OCI-M2 (cell line): ENCODE measurements around the gene C7.
"Not testable (repeated sequence)": the region's sequence is repeated elsewhere in the genome, so short reads cannot be mapped to it uniquely, and the experiment has no call there.

Experiments used
- DNase-seq: peaks from one replicate; lab custom pipeline; 2025; ENCODE audit not compliant: unreplicated experiment; lab: John Stamatoyannopoulos, UW

Gene C7

DNA sequence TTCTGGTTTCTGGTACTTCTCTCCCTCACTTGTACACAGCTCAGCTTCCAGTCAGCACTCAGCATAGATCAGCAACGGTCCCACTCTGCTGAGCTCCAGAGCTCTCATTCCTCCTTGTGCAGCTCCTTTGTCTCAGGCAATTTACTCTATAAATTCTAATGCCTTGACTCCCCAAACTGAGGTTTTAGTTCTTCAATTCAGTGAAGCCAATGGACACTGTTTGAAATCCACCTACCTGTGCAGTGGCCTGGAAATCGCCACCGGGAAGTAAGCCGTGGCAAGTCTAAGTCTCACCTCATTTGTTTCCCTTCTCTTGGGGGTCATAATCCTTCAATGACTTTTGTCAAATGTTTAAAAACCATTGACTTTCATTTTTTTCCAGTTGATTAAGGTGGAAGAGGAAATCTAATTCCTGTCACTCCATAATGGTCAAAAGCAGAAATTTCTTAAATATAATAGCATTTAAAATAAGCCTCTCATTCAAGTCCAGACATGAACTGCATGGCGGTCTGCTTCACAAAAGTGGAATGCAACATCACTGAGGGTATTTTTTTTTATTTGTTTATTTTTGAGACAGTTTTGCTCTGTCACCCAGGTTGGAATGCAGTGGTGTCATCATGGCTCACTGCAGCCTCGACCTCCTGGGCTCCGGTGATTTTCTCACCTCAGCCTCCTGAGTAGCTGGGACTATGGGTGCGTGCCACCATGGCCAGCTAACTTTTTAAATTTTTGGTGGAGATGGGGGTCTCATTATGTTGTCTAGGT lies 79.6 kb downstream of the C7 start:
- no peak for DNase-seq

- no peak for DNase-seq
These were observed 82.1 kb downstream of the C7 start for GRCh38 chr5:40991168-40991980.

DNA sequence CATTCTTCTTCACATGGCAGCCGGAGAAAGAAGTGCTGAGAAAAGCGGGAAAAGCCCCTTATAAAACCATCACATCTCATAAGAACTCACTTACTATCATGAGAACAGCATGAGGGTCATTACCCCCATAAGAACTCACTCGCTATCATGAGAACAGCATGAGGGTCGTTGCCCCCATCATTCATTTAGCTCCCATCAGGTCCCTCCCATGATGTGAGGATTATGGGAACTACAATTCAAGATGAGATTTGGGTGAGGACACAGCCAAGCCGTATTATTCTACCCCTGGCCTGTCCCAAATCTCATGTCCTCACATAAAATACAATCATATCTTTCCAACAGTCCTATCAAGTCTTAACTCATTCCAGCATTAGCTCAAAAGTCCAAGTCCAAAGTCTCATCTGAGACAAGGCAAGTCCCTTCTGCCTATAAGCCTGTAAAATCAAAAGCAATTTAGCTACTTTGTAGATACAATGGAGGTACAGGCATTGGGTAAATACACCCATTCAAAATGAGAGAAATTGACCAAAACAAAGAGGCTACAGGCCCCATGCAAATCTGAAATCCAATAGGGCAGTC lies 82.8 kb downstream of the C7 start:
- no peak for DNase-seq

DNA sequence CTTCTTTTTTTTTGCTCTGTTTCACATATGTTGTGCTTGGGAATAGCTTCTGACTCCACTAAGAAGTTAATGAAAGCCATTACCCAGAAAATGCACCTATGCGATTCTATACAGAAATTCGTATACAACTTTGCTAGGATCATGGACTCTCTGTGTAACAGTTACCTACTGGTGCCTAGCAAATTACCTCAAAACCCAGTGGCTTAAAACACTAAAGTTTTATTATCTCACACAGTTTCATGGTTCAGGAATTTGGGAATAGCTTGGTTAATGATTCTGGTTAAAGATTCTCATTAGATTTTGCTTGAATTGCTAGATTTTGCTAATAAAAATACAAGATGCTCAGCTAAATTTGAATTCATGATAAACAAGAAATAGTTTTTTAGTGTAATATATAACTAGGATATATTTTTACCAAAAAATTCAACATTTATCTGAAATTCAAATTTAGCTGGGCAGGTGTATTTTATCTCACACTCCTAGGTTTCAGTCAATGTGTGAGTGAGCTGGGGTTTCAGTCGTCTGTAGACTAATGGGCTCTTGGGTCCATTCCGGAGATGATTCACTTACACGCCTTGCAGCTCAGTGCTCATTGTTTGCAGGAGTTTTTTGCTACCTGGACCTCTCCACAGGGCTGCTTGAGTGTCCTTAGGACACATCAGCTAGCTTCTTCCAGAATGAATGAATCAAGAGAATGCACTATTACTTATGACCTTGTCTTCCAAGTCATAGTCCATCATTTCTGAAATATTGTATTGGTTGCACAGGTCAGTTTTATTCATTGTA lies 86.7 kb downstream of the C7 start:
- DNase-seq: no peak

DNA sequence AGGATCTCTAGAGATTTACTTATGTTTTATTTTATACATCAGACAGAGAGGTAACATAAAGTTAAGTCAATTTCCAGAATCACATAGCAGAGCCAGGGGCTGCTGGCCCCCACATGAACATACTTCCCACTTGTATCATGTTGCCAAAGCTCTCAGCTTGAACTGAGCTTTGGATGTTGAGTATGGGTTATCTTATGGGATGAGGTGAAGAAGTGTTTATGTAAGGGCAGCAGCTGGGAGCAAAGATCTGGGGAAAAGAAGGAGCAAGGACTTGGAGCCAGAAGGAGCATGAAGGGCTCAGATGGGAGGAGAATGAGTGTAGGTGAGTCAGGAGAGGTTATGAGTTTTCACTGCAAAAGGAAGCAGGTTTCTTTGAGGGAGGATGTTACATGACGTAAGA lies 89.8 kb downstream of the C7 start:
- DNase-seq: no peak

- DNase-seq: no peak
These were observed 90.7 kb downstream of the C7 start for GRCh38 chr5:40999966-41000365.

GRCh38 chr5:41003670-41004376 lies 94.5 kb downstream of the C7 start:
- no peak for DNase-seq

DNA sequence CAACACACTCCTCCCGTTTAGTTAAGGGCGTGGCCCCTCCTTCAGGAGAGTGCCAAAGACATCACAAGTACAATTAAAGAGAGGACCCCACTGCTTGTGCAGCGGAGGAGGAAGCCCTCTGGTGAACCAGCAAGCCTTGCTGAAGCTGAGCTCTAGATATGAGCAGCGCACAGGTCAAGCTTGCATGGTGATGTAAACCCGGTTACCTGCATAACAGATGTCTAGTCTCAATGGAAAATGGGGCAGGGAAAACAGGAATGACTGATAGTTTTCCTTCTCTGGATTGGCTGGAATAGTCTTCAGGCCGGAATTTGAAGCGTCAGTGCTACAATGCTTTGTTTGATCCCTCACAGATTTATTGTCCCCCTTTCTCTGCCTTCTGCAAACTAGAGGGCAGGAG lies 95.6 kb downstream of the C7 start:
- DNase-seq: no peak

DNA sequence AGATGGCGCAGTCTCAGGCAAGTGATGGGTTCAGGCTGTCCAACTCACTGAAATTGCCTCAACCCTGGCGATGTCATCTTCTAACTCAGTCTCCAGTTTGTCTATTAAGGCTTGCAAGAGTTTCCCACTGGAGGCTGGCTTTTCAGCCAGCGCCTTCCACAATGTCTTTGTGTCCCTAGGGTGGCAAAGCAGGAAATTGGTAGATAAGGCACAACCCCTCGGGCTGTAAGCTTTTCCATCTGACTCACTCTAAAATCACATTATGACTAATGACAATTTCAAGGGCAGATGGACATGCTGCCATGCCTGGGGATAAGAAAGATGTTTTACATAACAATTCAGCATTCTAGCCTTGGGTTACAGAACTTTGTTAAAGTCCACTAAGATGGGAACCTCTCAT lies 99.9 kb downstream of the C7 start:
- no peak for DNase-seq

- no peak for DNase-seq
These were observed 101.3 kb downstream of the C7 start for GRCh38 chr5:41010572-41010971.

GRCh38 chr5:41012318-41012717 lies 103.0 kb downstream of the C7 start:
- DNase-seq: no peak

GRCh38 chr5:41022600-41022999 lies 113.3 kb downstream of the C7 start:
- not testable (repeated sequence) for DNase-seq
